GM23338 (cell line): ENCODE data around the gene FBXO2. TPM values are rescaled to one million over a fixed set of nuclear protein-coding genes. Genes with fewer than 3 reads are reported as not detected.

Experiments
- ATAC-seq: fragments of 200-7000 bp; cut with Tn5 transposase; 3 replicates; pipeline ENCODE4 v1.9.1; 2020
- DNase-seq: peaks from one replicate; pipeline ENCODE4 v3.0.0-alpha.2; 2015; ENCODE audit warnings: low spot score
- H2AFZ ChIP-seq: fragments of 200-600 bp; sonication (generic); 2 replicates; pipeline ENCODE4 v1.8.0; 2016; ENCODE audit warnings: antibody characterized with exemption, mild to moderate bottlenecking, moderate library complexity
- H3F3A ChIP-seq: fragments of 200-600 bp; sonication (generic); replicated peaks from 2 replicates; pipeline ENCODE4 v1.8.0; 2017; ENCODE audit warnings: antibody characterized with exemption, mixed run types, low read depth
- H3K27ac ChIP-seq: fragments of 200-600 bp; sonication (generic); 2 replicates; pipeline ENCODE4 v1.6.1; 2016; ENCODE audit warnings: low read depth
- H3K27me3 ChIP-seq: fragments of 200-600 bp; sonication (generic); 2 replicates; pipeline ENCODE4 v1.8.0; 2016; ENCODE audit warnings: mild to moderate bottlenecking, mixed run types, moderate library complexity; ENCODE audit not compliant: insufficient read depth
- H3K36me3 ChIP-seq: fragments of 200-600 bp; sonication (generic); 2 replicates; pipeline ENCODE4 v1.8.0; 2016; ENCODE audit warnings: mild to moderate bottlenecking; ENCODE audit not compliant: insufficient read depth
- H3K4me1 ChIP-seq: fragments of 200-600 bp; sonication (generic); 2 replicates; pipeline ENCODE4 v1.8.0; 2016; ENCODE audit warnings: mild to moderate bottlenecking, moderate library complexity; ENCODE audit not compliant: insufficient read depth
- H3K4me2 ChIP-seq: fragments of 200-600 bp; sonication (generic); 2 replicates; pipeline ENCODE4 v1.7.1; 2017; ENCODE audit warnings: mixed run types
- H3K4me3 ChIP-seq: fragments of 200-600 bp; sonication (generic); 2 replicates; pipeline ENCODE4 v1.6.1; 2016; ENCODE audit warnings: mixed run types
- H3K79me2 ChIP-seq: fragments of 200-600 bp; sonication (generic); replicated peaks from 2 replicates; pipeline ENCODE4 v1.8.0; 2017; ENCODE audit warnings: mild to moderate bottlenecking; ENCODE audit not compliant: insufficient read depth
- H3K9me2 ChIP-seq: fragments of 200-600 bp; sonication (generic); 2 replicates; pipeline ENCODE4 v1.8.0; 2017; ENCODE audit not compliant: insufficient read depth
- H4K20me1 ChIP-seq: fragments of 200-600 bp; sonication (generic); replicated peaks from 2 replicates; pipeline ENCODE4 v1.8.0; 2017; ENCODE audit warnings: mild to moderate bottlenecking; ENCODE audit not compliant: insufficient read depth
- H3K27ac Mint-ChIP-seq: 2 replicates; pipeline ENCODE4 v1.8.0; 2020; ENCODE audit warnings: inconsistent platforms, mild to moderate bottlenecking, moderate library complexity, mixed read lengths
- H3K27me3 Mint-ChIP-seq: 3 replicates; pipeline ENCODE4 v1.8.0; 2022; ENCODE audit warnings: low read depth, mild to moderate bottlenecking, moderate library complexity, mixed read lengths, inconsistent platforms; ENCODE audit not compliant: insufficient read depth, poor library complexity
- H3K36me3 Mint-ChIP-seq: 3 replicates; pipeline ENCODE4 v1.8.0; 2021; ENCODE audit warnings: low read depth, mild to moderate bottlenecking, inconsistent platforms, moderate library complexity, mixed read lengths
- H3K4me1 Mint-ChIP-seq: 3 replicates; pipeline ENCODE4 v1.8.0; 2020; ENCODE audit warnings: mild to moderate bottlenecking, inconsistent platforms, mixed read lengths
- H3K4me3 Mint-ChIP-seq: 3 replicates; pipeline ENCODE4 v1.8.0; 2021; ENCODE audit warnings: moderate library complexity, mild to moderate bottlenecking, inconsistent platforms, mixed read lengths
- H3K9me3 Mint-ChIP-seq: 3 replicates; pipeline ENCODE4 v1.8.0; 2020; ENCODE audit warnings: moderate library complexity, mild to moderate bottlenecking, inconsistent platforms, mixed read lengths
- CREB1 ChIP-seq: fragments of 250-450 bp; sonication (Bioruptor Pico); IDR thresholded peaks from 2 replicates; pipeline ENCODE4 v1.5.0; 2020; ENCODE audit warnings: low read depth, mild to moderate bottlenecking, moderate library complexity
- EZH2 ChIP-seq: fragments of 200-600 bp; sonication (generic); IDR thresholded peaks from one replicate; pipeline ENCODE4 v1.8.0; 2017; ENCODE audit warnings: antibody characterized with exemption, mild to moderate bottlenecking, low read depth; ENCODE audit not compliant: unreplicated experiment
- EZH2phosphoT487 ChIP-seq: fragments of 200-600 bp; sonication (generic); IDR thresholded peaks from one replicate; pipeline ENCODE4 v1.8.1; 2018; ENCODE audit warnings: antibody characterized with exemption; ENCODE audit not compliant: unreplicated experiment
- JUNB ChIP-seq: IDR thresholded peaks from one replicate; pipeline ENCODE4 v1.6.1; 2016; ENCODE audit warnings: antibody characterized with exemption; ENCODE audit not compliant: unreplicated experiment
- NANOG ChIP-seq: IDR thresholded peaks from 2 replicates; pipeline ENCODE4 v1.6.1; 2016; ENCODE audit warnings: antibody characterized with exemption, borderline replicate concordance
- POLR2AphosphoS5 ChIP-seq: IDR thresholded peaks from 2 replicates; pipeline ENCODE4 v1.6.1; 2016; ENCODE audit warnings: antibody characterized with exemption, low read depth
- STAT1 ChIP-seq: IDR thresholded peaks from one replicate; pipeline ENCODE4 v1.6.1; 2016; ENCODE audit warnings: antibody characterized with exemption; ENCODE audit not compliant: unreplicated experiment
- ZNF114 ChIP-seq: fragments of 250-450 bp; sonication (Bioruptor Pico); IDR thresholded peaks from 2 replicates; pipeline ENCODE4 v1.5.0; 2020; ENCODE audit warnings: mild to moderate bottlenecking, moderate library complexity
- ZNF331 ChIP-seq: fragments of 250-450 bp; sonication (Bioruptor Pico); IDR thresholded peaks from 2 replicates; pipeline ENCODE4 v1.5.0; 2020; ENCODE audit warnings: low read depth, mild to moderate bottlenecking, moderate library complexity
- polyA plus RNA-seq: library from polyadenylated mRNA; unstranded; fragments of >200 nt; fragmentation: Nextera tagmentation; extraction: Ambion mirVana; gene quantifications from 2 replicates; pipeline ENCODE4 v1.2.1, GENCODE V29; 2016
- total RNA-seq: library from RNA; depleted of rRNA; stranded (reverse); fragments of >200 nt; shearing (Covaris generic); gene quantifications from 2 replicates; pipeline ENCODE4 v1.2.3, GENCODE V29; 2014
- TF ChIP-seq, protein P1 (sequence below): IDR thresholded peaks from 2 replicates; pipeline ENCODE4 v1.6.1; 2016; ENCODE audit warnings: antibody characterized with exemption
- TF ChIP-seq, protein P2 (sequence below), 2 experiments: fragments of 200-600 bp in 1 of 2; sonication (generic) in 1 of 2; conservative IDR thresholded peaks; 2 replicates each; pipeline versions ENCODE4 v1.5.1 to v1.6.1; 2016 to 2017; ENCODE audit warnings: antibody characterized with exemption in 2 of 2, low read depth in 2 of 2, mild to moderate bottlenecking in 2 of 2, moderate library complexity in 1 of 2
- TF ChIP-seq, protein P3 (sequence below): fragments of 250-450 bp; sonication (Bioruptor Pico); IDR thresholded peaks from 2 replicates; pipeline ENCODE4 v1.5.0; 2020; ENCODE audit warnings: mild to moderate bottlenecking, moderate library complexity

The FBXO2 gene
- total and polyA plus RNA-seq, 2 experiments from 2014 or later, result 44.4 to 84.6 TPM

DNA sequence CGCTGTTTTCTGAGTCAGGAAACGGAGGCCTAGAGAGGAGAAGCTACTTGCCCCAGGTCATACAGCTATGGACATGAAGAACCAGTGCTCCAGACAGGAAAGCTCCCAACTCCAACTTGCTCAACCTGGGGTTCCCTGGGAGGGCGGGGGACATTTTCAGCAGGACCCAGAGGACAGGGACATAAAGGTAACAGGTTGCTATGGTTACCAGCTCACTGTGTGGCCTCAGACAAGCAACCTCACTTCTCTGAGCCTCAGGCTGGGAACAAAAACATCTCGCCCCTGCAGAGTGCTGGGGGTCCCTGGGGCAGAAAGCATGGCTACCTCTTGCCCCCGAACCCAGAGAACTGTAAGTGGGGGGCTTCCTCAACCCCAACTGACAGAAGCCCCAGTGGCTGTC, 16.1 kb downstream of the FBXO2 start:
- Mint-ChIP-seq H3K4me1 (no peaks in the 10 kb centered on the region), H3K36me3 (no peaks in the 10 kb centered on the region), H3K9me3 (no peaks in the 10 kb centered on the region), H3K4me3 (no peak overlapping the region), H3K27me3 (peaks cover 3% of the 10 kb centered on the region), H3K27ac (no peak overlapping the region)
- Histone ChIP-seq H3K79me2 (no peaks in the 10 kb centered on the region), H3K27me3 (no peaks in the 10 kb centered on the region), H2AFZ (no peak overlapping the region), H4K20me1 (no peaks in the 10 kb centered on the region), H3F3A (no peaks in the 10 kb centered on the region), H3K4me2 (no peak overlapping the region), H3K9me2 (no peaks in the 10 kb centered on the region), H3K36me3 (no peaks in the 10 kb centered on the region), H3K4me3 (no peak overlapping the region), H3K4me1 (no peaks in the 10 kb centered on the region), H3K27ac (no peak overlapping the region)
- ATAC-seq (no peak), DNase-seq (peak; percentile 51)
- no peak for TF ChIP-seq EZH2phosphoT487
- TF ChIP-seq, protein P1, sequence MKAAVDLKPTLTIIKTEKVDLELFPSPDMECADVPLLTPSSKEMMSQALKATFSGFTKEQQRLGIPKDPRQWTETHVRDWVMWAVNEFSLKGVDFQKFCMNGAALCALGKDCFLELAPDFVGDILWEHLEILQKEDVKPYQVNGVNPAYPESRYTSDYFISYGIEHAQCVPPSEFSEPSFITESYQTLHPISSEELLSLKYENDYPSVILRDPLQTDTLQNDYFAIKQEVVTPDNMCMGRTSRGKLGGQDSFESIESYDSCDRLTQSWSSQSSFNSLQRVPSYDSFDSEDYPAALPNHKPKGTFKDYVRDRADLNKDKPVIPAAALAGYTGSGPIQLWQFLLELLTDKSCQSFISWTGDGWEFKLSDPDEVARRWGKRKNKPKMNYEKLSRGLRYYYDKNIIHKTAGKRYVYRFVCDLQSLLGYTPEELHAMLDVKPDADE, result no peak
- TF ChIP-seq JUNB, result no peak

DNA sequence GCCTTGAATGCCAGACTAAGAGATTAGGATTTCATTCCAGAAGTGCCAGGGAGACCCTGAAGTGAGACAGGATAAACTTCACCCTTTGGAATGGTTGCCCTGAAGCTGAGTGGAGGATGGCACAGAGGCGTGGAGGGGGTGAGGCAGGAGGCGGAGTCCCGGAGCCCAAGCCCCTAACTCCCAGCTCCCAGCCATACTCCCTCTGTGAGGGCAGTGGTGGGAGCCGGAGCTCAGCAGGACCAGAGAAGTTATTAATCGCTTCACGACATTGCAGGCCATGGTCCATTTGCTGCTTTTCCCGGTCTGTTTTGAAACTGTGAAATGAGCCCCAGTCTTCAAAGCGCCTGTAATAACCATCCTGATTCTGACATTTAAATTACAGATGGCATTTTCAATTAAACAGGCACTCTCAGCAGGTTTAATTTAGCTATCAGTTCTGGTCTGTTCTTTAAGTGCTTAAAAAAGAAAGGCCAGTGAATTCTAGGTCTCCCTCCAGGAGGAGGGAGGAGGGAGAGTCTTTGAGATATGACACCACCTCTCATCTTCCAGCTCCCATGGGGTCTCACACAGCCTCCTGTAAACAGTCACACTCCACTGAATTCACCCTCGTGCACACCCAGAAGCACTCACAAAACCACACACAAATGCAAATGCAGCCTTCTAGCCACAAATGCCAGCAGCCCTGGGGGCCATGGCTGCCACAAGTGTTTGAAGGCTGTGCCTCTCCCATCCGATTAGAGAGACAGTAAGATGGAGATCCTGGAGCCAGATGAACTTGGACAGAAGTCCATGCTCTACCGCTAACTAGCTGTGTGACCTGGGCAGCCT, 19.6 kb downstream of the FBXO2 start:
- Mint-ChIP-seq H3K9me3 (no peaks in the 10 kb centered on the region), H3K4me3 (no peak overlapping the region), H3K27me3 (peaks cover 11% of the 10 kb centered on the region), H3K4me1 (no peaks in the 10 kb centered on the region), H3K36me3 (no peaks in the 10 kb centered on the region), H3K27ac (no peak overlapping the region)
- Histone ChIP-seq H3K27ac (no peak overlapping the region), H3K79me2 (no peaks in the 10 kb centered on the region), H4K20me1 (no peaks in the 10 kb centered on the region), H3K4me3 (no peak overlapping the region), H3K36me3 (no peaks in the 10 kb centered on the region), H3K9me2 (no peaks in the 10 kb centered on the region), H3K4me1 (no peaks in the 10 kb centered on the region), H2AFZ (no peak overlapping the region), H3K4me2 (no peak overlapping the region), H3F3A (no peaks in the 10 kb centered on the region), H3K27me3 (no peaks in the 10 kb centered on the region)
- ATAC-seq (no peak), DNase-seq (no peak)
- no peak for TF ChIP-seq POLR2AphosphoS5
- no peak for TF ChIP-seq NANOG
- TF ChIP-seq ZNF331 (CRISPR knock-in tag), result no peak
- TF ChIP-seq, protein P2, sequence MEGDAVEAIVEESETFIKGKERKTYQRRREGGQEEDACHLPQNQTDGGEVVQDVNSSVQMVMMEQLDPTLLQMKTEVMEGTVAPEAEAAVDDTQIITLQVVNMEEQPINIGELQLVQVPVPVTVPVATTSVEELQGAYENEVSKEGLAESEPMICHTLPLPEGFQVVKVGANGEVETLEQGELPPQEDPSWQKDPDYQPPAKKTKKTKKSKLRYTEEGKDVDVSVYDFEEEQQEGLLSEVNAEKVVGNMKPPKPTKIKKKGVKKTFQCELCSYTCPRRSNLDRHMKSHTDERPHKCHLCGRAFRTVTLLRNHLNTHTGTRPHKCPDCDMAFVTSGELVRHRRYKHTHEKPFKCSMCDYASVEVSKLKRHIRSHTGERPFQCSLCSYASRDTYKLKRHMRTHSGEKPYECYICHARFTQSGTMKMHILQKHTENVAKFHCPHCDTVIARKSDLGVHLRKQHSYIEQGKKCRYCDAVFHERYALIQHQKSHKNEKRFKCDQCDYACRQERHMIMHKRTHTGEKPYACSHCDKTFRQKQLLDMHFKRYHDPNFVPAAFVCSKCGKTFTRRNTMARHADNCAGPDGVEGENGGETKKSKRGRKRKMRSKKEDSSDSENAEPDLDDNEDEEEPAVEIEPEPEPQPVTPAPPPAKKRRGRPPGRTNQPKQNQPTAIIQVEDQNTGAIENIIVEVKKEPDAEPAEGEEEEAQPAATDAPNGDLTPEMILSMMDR (conservative IDR thresholded peaks at IDR 0.05; ENCODE audit: low read depth in 2 of 2), result no peak
- no peak for TF ChIP-seq STAT1
- TF ChIP-seq EZH2phosphoT487, result no peak
- no peak for TF ChIP-seq EZH2
- TF ChIP-seq ZNF114 (CRISPR knock-in tag), result no peak
- TF ChIP-seq CREB1, result no peak
- TF ChIP-seq, protein P3, sequence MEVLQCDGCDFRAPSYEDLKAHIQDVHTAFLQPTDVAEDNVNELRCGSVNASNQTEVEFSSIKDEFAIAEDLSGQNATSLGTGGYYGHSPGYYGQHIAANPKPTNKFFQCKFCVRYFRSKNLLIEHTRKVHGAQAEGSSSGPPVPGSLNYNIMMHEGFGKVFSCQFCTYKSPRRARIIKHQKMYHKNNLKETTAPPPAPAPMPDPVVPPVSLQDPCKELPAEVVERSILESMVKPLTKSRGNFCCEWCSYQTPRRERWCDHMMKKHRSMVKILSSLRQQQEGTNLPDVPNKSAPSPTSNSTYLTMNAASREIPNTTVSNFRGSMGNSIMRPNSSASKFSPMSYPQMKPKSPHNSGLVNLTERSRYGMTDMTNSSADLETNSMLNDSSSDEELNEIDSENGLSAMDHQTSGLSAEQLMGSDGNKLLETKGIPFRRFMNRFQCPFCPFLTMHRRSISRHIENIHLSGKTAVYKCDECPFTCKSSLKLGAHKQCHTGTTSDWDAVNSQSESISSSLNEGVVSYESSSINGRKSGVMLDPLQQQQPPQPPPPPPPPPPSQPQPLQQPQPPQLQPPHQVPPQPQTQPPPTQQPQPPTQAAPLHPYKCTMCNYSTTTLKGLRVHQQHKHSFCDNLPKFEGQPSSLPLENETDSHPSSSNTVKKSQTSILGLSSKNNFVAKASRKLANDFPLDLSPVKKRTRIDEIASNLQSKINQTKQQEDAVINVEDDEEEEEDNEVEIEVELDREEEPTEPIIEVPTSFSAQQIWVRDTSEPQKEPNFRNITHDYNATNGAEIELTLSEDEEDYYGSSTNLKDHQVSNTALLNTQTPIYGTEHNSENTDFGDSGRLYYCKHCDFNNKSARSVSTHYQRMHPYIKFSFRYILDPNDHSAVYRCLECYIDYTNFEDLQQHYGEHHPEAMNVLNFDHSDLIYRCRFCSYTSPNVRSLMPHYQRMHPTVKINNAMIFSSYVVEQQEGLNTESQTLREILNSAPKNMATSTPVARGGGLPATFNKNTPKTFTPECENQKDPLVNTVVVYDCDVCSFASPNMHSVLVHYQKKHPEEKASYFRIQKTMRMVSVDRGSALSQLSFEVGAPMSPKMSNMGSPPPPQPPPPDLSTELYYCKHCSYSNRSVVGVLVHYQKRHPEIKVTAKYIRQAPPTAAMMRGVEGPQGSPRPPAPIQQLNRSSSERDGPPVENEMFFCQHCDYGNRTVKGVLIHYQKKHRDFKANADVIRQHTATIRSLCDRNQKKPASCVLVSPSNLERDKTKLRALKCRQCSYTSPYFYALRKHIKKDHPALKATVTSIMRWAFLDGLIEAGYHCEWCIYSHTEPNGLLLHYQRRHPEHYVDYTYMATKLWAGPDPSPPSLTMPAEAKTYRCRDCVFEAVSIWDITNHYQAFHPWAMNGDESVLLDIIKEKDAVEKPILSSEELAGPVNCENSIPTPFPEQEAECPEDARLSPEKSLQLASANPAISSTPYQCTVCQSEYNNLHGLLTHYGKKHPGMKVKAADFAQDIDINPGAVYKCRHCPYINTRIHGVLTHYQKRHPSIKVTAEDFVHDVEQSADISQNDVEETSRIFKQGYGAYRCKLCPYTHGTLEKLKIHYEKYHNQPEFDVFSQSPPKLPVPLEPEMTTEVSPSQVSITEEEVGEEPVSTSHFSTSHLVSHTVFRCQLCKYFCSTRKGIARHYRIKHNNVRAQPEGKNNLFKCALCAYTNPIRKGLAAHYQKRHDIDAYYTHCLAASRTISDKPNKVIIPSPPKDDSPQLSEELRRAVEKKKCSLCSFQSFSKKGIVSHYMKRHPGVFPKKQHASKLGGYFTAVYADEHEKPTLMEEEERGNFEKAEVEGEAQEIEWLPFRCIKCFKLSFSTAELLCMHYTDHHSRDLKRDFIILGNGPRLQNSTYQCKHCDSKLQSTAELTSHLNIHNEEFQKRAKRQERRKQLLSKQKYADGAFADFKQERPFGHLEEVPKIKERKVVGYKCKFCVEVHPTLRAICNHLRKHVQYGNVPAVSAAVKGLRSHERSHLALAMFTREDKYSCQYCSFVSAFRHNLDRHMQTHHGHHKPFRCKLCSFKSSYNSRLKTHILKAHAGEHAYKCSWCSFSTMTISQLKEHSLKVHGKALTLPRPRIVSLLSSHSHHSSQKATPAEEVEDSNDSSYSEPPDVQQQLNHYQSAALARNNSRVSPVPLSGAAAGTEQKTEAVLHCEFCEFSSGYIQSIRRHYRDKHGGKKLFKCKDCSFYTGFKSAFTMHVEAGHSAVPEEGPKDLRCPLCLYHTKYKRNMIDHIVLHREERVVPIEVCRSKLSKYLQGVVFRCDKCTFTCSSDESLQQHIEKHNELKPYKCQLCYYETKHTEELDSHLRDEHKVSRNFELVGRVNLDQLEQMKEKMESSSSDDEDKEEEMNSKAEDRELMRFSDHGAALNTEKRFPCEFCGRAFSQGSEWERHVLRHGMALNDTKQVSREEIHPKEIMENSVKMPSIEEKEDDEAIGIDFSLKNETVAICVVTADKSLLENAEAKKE (CRISPR knock-in tag), result no peak
